Duodenal mucosa (tissue), 2 donors: ENCODE data around the gene TRIM10.

Experiments used
- H3K27ac ChIP-seq: one replicate; pipeline ENCODE4 v1.7.0; 2013; ENCODE audit warnings: low read depth, low read length
- H3K27me3 ChIP-seq, 2 donors: one replicate each; pipeline ENCODE4 v1.7.0; 2013; ENCODE audit warnings: low read length in 2 of 2, control low read depth in 1 of 2; ENCODE audit not compliant: insufficient read depth in 2 of 2, control insufficient read depth in 1 of 2
- H3K36me3 ChIP-seq, 2 donors: one replicate each; pipeline ENCODE4 v1.7.0; 2013; ENCODE audit warnings: low read length in 2 of 2, control low read depth in 1 of 2; ENCODE audit not compliant: insufficient read depth in 2 of 2, control insufficient read depth in 1 of 2
- H3K4me1 ChIP-seq, 2 donors: one replicate each; pipeline ENCODE4 v1.7.0; 2013; ENCODE audit warnings: low read length in 2 of 2, control low read depth in 1 of 2; ENCODE audit not compliant: insufficient read depth in 2 of 2, control insufficient read depth in 1 of 2
- H3K4me3 ChIP-seq, 2 donors: one replicate each; pipeline ENCODE4 v1.7.0; 2013; ENCODE audit warnings: low read length in 2 of 2, low read depth in 1 of 2
- H3K9ac ChIP-seq, 2 donors: one replicate each; pipeline ENCODE4 v1.7.0; 2013; ENCODE audit warnings: low read length in 2 of 2, low read depth in 1 of 2
- H3K9me3 ChIP-seq, 2 donors: one replicate each; pipeline ENCODE4 v1.7.0; 2013; ENCODE audit warnings: low read length in 2 of 2, control low read depth in 1 of 2; ENCODE audit not compliant: control insufficient read depth in 1 of 2

TRIM10 gene

GRCh38 chr6:30112402-30112994, 48.5 kb downstream of the TRIM10 start:
- Histone ChIP-seq H3K9me3 (no peaks in the 10 kb centered on the region), H3K27ac (peak overlapping the region; percentile 70), H3K4me3 (peak overlapping the region; percentile 52 to 77), H3K9ac (peak overlapping the region; percentile 40 to 63), H3K4me1 (peaks cover 18 to 24% of the 10 kb centered on the region in 2 donors), H3K27me3 (peaks cover 0 to 7% of the 10 kb centered on the region in 2 donors), H3K36me3 (no peaks in the 10 kb centered on the region)

GRCh38 chr6:30111266-30111856, 49.6 kb downstream of the TRIM10 start:
- Histone ChIP-seq H3K27ac (no peak overlapping the region), H3K36me3 (no peaks in the 10 kb centered on the region), H3K27me3 (peaks cover 0 to 7% of the 10 kb centered on the region in 2 donors), H3K9me3 (no peaks in the 10 kb centered on the region), H3K9ac (peak overlapping the region in 1 of 2 donors; percentile 63), H3K4me3 (peak overlapping the region; percentile 52 to 77), H3K4me1 (peaks cover 18 to 24% of the 10 kb centered on the region in 2 donors)

- H3K27me3 ChIP-seq, result peaks cover 3 to 5% of the 10 kb centered on the region in 2 donors
- no peak overlapping the region for H3K4me3 ChIP-seq
- no peaks in the 10 kb centered on the region for H3K36me3 ChIP-seq
- H3K9me3 ChIP-seq, result no peaks in the 10 kb centered on the region
- no peak overlapping the region for H3K27ac ChIP-seq
- H3K4me1 ChIP-seq, result peaks cover 30 to 37% of the 10 kb centered on the region in 2 donors
- no peak overlapping the region for H3K9ac ChIP-seq
Measured at GRCh38 chr6:30104661-30105060, 56.4 kb downstream of the TRIM10 start.

GRCh38 chr6:30103872-30104179, 57.2 kb downstream of the TRIM10 start:
- peak overlapping the region; percentile 22 to 52 for H3K9ac ChIP-seq
- H3K9me3 ChIP-seq, result no peaks in the 10 kb centered on the region
- peak overlapping the region; percentile 57 to 59 for H3K4me3 ChIP-seq
- H3K27me3 ChIP-seq, result peaks cover 3 to 5% of the 10 kb centered on the region in 2 donors
- H3K4me1 ChIP-seq, result peaks cover 30 to 38% of the 10 kb centered on the region in 2 donors
- H3K27ac ChIP-seq, result no peak overlapping the region
- H3K36me3 ChIP-seq, result no peaks in the 10 kb centered on the region

GRCh38 chr6:30102970-30103871, 57.8 kb downstream of the TRIM10 start:
- H3K9me3 ChIP-seq, result no peaks in the 10 kb centered on the region
- H3K27me3 ChIP-seq, result peaks cover 3 to 5% of the 10 kb centered on the region in 2 donors
- peaks cover 33 to 38% of the 10 kb centered on the region in 2 donors for H3K4me1 ChIP-seq
- peak overlapping the region; percentile 59 to 80 for H3K4me3 ChIP-seq
- peak overlapping the region; percentile 52 to 67 for H3K9ac ChIP-seq
- no peaks in the 10 kb centered on the region for H3K36me3 ChIP-seq
- H3K27ac ChIP-seq, result peak overlapping the region; percentile 1

- no peaks in the 10 kb centered on the region for H3K36me3 ChIP-seq
- no peaks in the 10 kb centered on the region for H3K9me3 ChIP-seq
- peak overlapping the region; percentile 1 for H3K27ac ChIP-seq
- H3K4me3 ChIP-seq, result peak overlapping the region; percentile 80 to 82
- H3K9ac ChIP-seq, result peak overlapping the region; percentile 67 to 94
- H3K4me1 ChIP-seq, result peaks cover 40 to 45% of the 10 kb centered on the region in 2 donors
- H3K27me3 ChIP-seq, result peaks cover 6 to 8% of the 10 kb centered on the region in 2 donors
Measured at GRCh38 chr6:30102414-30102969, 58.5 kb downstream of the TRIM10 start.
